ENCODE results near the gene C1QTNF1.

GRCh38 chr17:79022507-79022991 lies 1.4 kb upstream of the C1QTNF1 start:
- TF ChIP-seq CREB5 (CRISPR knock-in tag; IDR thresholded peaks at IDR 0.05; ENCODE audit: low read depth) = no peak
- no peak for TF ChIP-seq ZFP30 (CRISPR knock-in tag; IDR thresholded peaks at IDR 0.05)
- TF ChIP-seq ZNF70 (CRISPR knock-in tag; IDR thresholded peaks at IDR 0.05) = no peak
- no peak for TF ChIP-seq CSRNP3 (CRISPR knock-in tag; IDR thresholded peaks at IDR 0.05)
- TF ChIP-seq, protein P1, sequence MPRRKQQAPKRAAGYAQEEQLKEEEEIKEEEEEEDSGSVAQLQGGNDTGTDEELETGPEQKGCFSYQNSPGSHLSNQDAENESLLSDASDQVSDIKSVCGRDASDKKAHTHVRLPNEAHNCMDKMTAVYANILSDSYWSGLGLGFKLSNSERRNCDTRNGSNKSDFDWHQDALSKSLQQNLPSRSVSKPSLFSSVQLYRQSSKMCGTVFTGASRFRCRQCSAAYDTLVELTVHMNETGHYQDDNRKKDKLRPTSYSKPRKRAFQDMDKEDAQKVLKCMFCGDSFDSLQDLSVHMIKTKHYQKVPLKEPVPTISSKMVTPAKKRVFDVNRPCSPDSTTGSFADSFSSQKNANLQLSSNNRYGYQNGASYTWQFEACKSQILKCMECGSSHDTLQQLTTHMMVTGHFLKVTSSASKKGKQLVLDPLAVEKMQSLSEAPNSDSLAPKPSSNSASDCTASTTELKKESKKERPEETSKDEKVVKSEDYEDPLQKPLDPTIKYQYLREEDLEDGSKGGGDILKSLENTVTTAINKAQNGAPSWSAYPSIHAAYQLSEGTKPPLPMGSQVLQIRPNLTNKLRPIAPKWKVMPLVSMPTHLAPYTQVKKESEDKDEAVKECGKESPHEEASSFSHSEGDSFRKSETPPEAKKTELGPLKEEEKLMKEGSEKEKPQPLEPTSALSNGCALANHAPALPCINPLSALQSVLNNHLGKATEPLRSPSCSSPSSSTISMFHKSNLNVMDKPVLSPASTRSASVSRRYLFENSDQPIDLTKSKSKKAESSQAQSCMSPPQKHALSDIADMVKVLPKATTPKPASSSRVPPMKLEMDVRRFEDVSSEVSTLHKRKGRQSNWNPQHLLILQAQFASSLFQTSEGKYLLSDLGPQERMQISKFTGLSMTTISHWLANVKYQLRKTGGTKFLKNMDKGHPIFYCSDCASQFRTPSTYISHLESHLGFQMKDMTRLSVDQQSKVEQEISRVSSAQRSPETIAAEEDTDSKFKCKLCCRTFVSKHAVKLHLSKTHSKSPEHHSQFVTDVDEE (CRISPR knock-in tag; IDR thresholded peaks at IDR 0.05) = no peak
- TF ChIP-seq ZFP3 (CRISPR knock-in tag; IDR thresholded peaks at IDR 0.05) = no peak
- TF ChIP-seq RARB (CRISPR knock-in tag; IDR thresholded peaks at IDR 0.05) = no peak
- TF ChIP-seq TCF4 (CRISPR knock-in tag; IDR thresholded peaks at IDR 0.05; ENCODE audit: borderline replicate concordance) = no peak
- TF ChIP-seq CSDC2 (CRISPR knock-in tag; IDR thresholded peaks at IDR 0.05) = no peak
- no peak for TF ChIP-seq BACH2 (CRISPR knock-in tag; IDR thresholded peaks at IDR 0.05; ENCODE audit: borderline replicate concordance)

Data from SK-N-SH treated with all-trans-retinoic acid at 6 μM for 48 hours (cell line).